Tibial nerve (tissue), 4 donors: ENCODE results near the gene CDK15.

Source experiments
- CTCF ChIP-seq, 5 experiments: fragments of 200-600 bp in 3 of 5; fragments of 450-650 bp in 2 of 5; sonication (generic) in 3 of 5; IDR thresholded peaks; one replicate each; pipeline ENCODE4 v1.5.1; 2016 to 2019; ENCODE audit warnings: antibody characterized with exemption in 5 of 5, mild to moderate bottlenecking in 3 of 5, moderate library complexity in 2 of 5
- EP300 ChIP-seq, 2 donors: sonication (generic); formaldehyde crosslinking; IDR thresholded peaks; one replicate each; pipeline ENCODE4 v1.6.1; 2017; ENCODE audit warnings: antibody characterized with exemption in 2 of 2, mild to moderate bottlenecking in 1 of 2
- POLR2A ChIP-seq, 2 donors: fragments of 450-650 bp; IDR thresholded peaks; one replicate each; pipeline ENCODE4 v1.6.1; 2017; ENCODE audit warnings: antibody characterized with exemption in 2 of 2, mild to moderate bottlenecking in 2 of 2, moderate library complexity in 2 of 2

GRCh38 chr2:201915446-201915845 is 109.1 kb downstream of the CDK15 start:
- TF ChIP-seq POLR2A (IDR thresholded peaks at IDR 0.05) (no peak), CTCF (IDR thresholded peaks at IDR 0.05) (no peak), EP300 (IDR thresholded peaks at IDR 0.05) (no peak)
